WTC11 (cell line): Measurements from ENCODE around the gene MRAS.

ENCODE experiments used
- CTCF ChIP-seq: fragments of 200-600 bp; IDR thresholded peaks from 2 replicates; pipeline ENCODE4 v1.8.0; 2022; ENCODE audit warnings: antibody characterized with exemption
- IRF1 ChIP-seq: sonication (generic); formaldehyde crosslinking; IDR thresholded peaks from 2 replicates; pipeline ENCODE4 v1.8.0; 2023; ENCODE audit warnings: missing genetic modification reagents
- JUN ChIP-seq: sonication (generic); formaldehyde crosslinking; IDR thresholded peaks from 2 replicates; pipeline ENCODE4 v1.8.0; 2023; ENCODE audit warnings: mild to moderate bottlenecking, missing genetic modification reagents
- MXD4 ChIP-seq: fragments of 250-450 bp; sonication (Bioruptor Pico); IDR thresholded peaks from 2 replicates; pipeline ENCODE4 v1.8.0; 2021; ENCODE audit warnings: mild to moderate bottlenecking, moderate library complexity, borderline replicate concordance
- TEAD4 ChIP-seq: sonication (generic); formaldehyde crosslinking; IDR thresholded peaks from 2 replicates; pipeline ENCODE4 v1.8.0; 2022; ENCODE audit warnings: mild to moderate bottlenecking, missing genetic modification reagents
- USF2 ChIP-seq: sonication (generic); formaldehyde crosslinking; IDR thresholded peaks from 2 replicates; pipeline ENCODE4 v1.8.1; 2023; ENCODE audit warnings: mild to moderate bottlenecking, missing genetic modification reagents, moderate library complexity

GRCh38 chr3:138452436-138452835, 104.1 kb downstream of the MRAS start:
- TF ChIP-seq IRF1 (CRISPR knock-in tag) (no peak), JUN (CRISPR knock-in tag) (no peak), CTCF (no peak), TEAD4 (CRISPR knock-in tag) (no peak), USF2 (no peak), MXD4 (CRISPR knock-in tag) (no peak)
